HEK293 (cell line): ENCODE data around the gene SMKR1.

Source experiments
- KLF1 ChIP-seq: fragments of 450-650 bp; formaldehyde crosslinking; IDR thresholded peaks from 2 replicates; pipeline ENCODE4 v1.5.1; 2016; ENCODE audit warnings: missing biosample characterization, missing genetic modification characterization
- YY1 ChIP-seq: fragments of 450-650 bp; formaldehyde crosslinking; IDR thresholded peaks from 2 replicates; pipeline ENCODE4 v1.5.1; 2018; ENCODE audit warnings: missing biosample characterization, missing genetic modification characterization
- ZNF146 ChIP-seq: fragments of 450-650 bp; formaldehyde crosslinking; IDR thresholded peaks from 2 replicates; pipeline ENCODE4 v1.5.1; 2016; ENCODE audit warnings: missing biosample characterization, missing genetic modification characterization
- ZNF335 ChIP-seq: fragments of 450-650 bp; formaldehyde crosslinking; conservative IDR thresholded peaks from 2 replicates; pipeline ENCODE4 v1.5.1; 2016; ENCODE audit warnings: missing biosample characterization, missing genetic modification characterization
- ZNF549 ChIP-seq: fragments of 450-650 bp; IDR thresholded peaks from 2 replicates; pipeline ENCODE4 v1.5.1; 2018; ENCODE audit warnings: missing biosample characterization, missing genetic modification characterization, mild to moderate bottlenecking, inconsistent platforms, moderate library complexity
- ZNF558 ChIP-seq: fragments of 450-650 bp; formaldehyde crosslinking; IDR thresholded peaks from 2 replicates; pipeline ENCODE4 v1.5.1; 2016; ENCODE audit warnings: missing biosample characterization, missing genetic modification characterization
- TF ChIP-seq, protein P1 (sequence below): fragments of 450-650 bp; formaldehyde crosslinking; IDR thresholded peaks from 2 replicates; pipeline ENCODE4 v1.5.1; 2016; ENCODE audit warnings: missing biosample characterization, missing genetic modification characterization, low read depth
- TF ChIP-seq, protein P2 (sequence below): fragments of 450-650 bp; formaldehyde crosslinking; IDR thresholded peaks from 2 replicates; pipeline ENCODE4 v1.5.1; 2016; ENCODE audit warnings: missing biosample characterization, missing genetic modification characterization

DNA sequence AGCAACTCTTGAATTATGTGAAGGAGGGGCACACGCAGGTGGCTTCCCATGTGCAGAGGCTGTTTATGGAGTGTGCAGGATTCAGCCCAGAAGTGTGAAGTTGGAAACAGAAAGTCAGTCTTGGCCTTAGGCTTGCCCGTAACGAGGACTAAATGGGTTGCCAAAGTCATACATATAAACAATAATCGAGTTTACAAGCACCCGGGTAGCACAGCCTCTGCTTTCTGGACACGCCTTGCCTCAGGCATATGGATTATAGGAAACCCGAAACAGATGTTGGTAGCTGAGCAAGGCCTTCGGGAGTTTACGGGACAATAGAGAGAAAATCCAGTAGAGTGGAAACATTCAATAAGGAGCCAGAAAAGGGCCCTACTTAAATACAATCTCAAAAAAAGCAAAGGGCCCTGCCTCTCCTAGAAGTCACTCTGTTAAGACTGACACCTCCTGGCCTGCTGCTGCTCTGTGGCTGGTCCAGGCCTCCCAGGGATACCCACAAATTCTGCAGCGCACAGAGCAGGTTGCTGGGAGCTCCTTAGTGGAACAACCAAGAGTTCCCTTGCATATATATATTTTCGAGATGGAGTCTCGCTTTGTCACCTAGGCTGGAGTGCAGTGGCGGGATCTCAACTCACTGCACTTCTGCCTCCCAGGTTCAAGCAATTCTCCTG is 48.5 kb downstream of the SMKR1 start:
- TF ChIP-seq ZNF146 (no peak), KLF1 (tag by site-specific recombination) (no peak), ZNF335 (tag by site-specific recombination) (no peak; the same call in 1 of the 2 replicates), ZNF558 (tag by site-specific recombination) (no peak), YY1 (tag by site-specific recombination) (no peak), ZNF549 (tag by site-specific recombination) (no peak)
- TF ChIP-seq, protein P1, sequence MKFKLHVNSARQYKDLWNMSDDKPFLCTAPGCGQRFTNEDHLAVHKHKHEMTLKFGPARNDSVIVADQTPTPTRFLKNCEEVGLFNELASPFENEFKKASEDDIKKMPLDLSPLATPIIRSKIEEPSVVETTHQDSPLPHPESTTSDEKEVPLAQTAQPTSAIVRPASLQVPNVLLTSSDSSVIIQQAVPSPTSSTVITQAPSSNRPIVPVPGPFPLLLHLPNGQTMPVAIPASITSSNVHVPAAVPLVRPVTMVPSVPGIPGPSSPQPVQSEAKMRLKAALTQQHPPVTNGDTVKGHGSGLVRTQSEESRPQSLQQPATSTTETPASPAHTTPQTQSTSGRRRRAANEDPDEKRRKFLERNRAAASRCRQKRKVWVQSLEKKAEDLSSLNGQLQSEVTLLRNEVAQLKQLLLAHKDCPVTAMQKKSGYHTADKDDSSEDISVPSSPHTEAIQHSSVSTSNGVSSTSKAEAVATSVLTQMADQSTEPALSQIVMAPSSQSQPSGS, result no peak
- TF ChIP-seq, protein P2, sequence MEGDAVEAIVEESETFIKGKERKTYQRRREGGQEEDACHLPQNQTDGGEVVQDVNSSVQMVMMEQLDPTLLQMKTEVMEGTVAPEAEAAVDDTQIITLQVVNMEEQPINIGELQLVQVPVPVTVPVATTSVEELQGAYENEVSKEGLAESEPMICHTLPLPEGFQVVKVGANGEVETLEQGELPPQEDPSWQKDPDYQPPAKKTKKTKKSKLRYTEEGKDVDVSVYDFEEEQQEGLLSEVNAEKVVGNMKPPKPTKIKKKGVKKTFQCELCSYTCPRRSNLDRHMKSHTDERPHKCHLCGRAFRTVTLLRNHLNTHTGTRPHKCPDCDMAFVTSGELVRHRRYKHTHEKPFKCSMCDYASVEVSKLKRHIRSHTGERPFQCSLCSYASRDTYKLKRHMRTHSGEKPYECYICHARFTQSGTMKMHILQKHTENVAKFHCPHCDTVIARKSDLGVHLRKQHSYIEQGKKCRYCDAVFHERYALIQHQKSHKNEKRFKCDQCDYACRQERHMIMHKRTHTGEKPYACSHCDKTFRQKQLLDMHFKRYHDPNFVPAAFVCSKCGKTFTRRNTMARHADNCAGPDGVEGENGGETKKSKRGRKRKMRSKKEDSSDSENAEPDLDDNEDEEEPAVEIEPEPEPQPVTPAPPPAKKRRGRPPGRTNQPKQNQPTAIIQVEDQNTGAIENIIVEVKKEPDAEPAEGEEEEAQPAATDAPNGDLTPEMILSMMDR, result no peak
